ENCODE results near the gene POU2F1.

POU2F1 gene

GRCh38 chr1:167220537-167221125 lies at the start of gene POU2F1:
TSS of gene POU2F1 (plus strand) at chr1:167220886. CDS start at chr1:167220898, 12 bp downstream.
- DNase-seq (ENCODE audit: low spot score), result peak; percentile 98

DNA sequence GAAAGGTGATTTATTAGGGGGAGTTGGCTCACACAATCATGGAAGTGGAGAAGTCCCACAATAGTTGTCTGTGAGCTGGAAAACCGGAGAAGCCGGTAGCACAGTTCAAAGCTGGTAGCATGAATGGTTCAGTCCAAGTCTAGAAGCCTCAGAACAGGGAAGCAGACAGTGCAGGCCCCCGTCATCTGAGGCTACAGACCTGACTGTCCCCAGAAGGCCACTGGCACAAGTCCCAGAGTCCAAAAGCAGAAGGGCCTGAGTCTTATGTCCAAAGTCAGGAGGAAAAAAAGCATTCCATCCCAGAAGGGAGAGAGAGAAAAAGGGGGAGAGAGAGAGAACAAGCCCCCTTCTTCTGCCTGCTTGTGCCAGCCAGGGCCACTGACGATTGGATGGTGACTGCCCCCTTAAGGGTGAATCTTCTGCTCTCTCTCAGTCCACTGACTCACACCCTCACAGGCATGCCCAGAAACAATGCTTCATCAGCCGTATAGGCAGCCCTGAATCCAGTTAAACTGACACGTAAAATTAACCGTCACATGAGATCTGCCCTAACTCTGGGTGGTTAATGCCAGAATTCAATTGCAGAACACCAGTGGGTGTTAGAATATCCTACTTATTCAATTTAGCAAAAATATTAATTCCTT lies 49.3 kb upstream of the POU2F1 start:
- DNase-seq (ENCODE audit: low spot score), result no peak

- DNase-seq (ENCODE audit: low spot score), result no peak
These were observed 47.0 kb upstream of the POU2F1 start for GRCh38 chr1:167173516-167174184.

GRCh38 chr1:167175901-167176300 lies 44.8 kb upstream of the POU2F1 start:
- no peak for DNase-seq (ENCODE audit: low spot score)

- no peak for DNase-seq (ENCODE audit: low spot score)
These were observed 41.9 kb upstream of the POU2F1 start for GRCh38 chr1:167178831-167179230.

DNA sequence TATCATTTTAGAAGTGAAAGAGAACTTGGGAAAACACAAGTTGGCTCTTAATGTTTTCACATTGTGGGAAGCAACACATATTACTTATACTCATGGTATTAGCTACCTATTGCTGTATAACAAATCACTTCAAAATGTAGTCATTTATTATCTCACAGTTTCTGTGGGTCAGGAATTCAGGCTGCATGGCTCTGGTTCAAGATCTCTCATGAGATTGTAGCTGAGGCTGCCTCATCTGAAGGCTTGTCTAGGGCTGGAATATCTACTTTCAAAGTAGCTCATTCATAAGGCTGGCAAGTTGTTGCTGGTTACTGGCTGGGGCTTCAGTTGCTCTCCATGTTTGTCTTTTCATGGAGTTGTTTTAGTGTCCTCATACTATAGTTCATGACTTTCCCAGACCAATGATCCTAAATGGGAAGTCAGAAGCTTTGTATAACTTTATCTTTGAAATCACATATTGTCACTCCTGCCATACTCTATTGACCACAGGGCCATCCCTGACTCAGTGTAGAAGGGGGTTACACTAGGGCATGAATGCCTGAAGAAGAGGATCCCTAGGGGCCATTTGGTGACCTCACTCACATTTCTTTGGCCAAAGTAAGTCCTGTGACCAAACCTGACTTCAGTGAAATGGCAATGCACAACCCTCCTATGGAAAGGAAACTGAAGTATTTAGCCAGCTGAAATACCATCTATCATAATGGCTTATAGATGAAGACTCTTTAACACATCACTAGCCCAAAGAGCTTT lies 37.9 kb upstream of the POU2F1 start:
- DNase-seq (ENCODE audit: low spot score), result no peak

- no peak for DNase-seq (ENCODE audit: low spot score)
These were observed 36.6 kb upstream of the POU2F1 start for GRCh38 chr1:167184081-167184480.

- no peak for DNase-seq (ENCODE audit: low spot score)
These were observed 35.6 kb upstream of the POU2F1 start for GRCh38 chr1:167185062-167185461.

DNA sequence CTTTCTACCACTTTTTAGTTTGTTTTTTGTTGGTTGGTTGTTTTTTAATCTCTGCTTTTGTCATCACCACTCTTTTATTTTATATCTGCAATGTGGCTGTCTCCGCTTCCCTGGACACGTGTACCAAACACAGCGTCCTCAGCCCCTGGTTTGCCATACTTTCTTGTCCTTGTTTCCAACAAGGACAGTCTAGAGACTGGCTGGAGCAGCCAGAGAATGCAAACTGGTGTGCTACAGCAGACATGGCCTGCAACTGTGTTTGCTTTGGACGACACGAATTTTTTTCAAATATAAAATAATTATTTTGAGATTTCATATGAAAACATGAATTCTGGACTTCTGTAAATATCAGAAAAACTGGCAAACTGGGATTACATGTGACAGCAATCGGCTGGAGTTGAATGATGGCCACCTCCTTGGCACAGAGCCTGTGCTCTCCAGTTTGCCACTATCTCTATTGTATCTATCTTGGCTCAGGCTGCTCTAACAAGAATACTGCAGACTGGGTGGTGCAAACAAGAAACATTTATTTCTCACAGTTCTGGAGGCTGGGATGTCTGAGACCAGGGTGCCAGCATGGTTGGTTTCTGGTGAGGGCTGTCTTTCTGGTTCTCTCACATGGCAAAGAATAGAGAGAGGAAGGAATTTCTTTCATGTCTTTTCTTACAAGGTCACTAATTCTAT lies 34.6 kb upstream of the POU2F1 start:
- no peak for DNase-seq (ENCODE audit: low spot score)

GRCh38 chr1:167186771-167187170 lies 33.9 kb upstream of the POU2F1 start:
- DNase-seq (ENCODE audit: low spot score), result no peak

DNA sequence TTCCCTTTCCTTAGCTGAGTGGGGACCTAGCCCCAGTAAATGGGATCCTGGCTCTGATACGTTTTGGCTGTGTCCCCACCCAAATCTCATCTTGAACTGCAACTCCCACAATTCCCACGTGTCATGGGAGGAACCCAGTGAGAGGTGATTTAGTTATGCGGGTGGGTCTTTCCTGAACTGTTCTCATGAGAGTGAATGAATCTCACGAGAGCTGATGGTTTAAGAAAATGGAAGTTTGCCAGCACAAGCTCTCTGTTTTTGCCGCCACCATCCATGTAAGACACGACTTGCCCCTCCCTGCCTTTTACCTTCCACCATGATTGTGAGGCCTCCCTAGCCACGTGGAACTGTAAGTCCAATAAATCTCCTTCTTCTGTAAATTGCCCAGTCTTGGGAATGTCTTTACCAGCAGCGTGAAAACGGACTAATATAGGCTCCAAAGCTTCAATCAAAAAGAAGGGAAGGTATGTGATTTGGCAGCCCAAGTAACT lies 29.9 kb upstream of the POU2F1 start:
- no peak for DNase-seq (ENCODE audit: low spot score)

- DNase-seq (ENCODE audit: low spot score), result no peak
These were observed 28.7 kb upstream of the POU2F1 start for GRCh38 chr1:167191958-167192357.

GRCh38 chr1:167194182-167194581 lies 26.5 kb upstream of the POU2F1 start:
- no peak for DNase-seq (ENCODE audit: low spot score)

- peak; percentile 87 for DNase-seq (ENCODE audit: low spot score)
These were observed 24.5 kb upstream of the POU2F1 start for GRCh38 chr1:167196166-167196565.

DNA sequence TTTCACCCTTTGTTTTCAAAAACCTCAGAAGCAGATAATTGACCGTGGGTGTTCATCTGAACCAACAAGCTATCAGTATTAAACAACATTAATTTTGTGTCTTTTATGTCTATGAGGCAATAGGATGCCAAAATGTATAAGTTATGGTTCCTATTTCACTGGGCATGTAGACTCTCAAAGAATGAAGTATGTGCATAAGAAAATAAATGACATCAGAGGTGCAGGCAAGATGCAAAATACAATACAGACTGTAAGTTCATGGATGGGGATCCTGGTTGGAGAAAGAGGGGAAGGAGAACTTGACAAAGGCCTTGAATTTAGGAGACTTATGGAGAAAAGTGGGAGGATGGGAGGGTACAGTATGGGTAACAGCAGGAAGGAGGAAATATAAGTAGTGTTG lies 23.4 kb upstream of the POU2F1 start:
- DNase-seq (ENCODE audit: low spot score), result no peak

DNA sequence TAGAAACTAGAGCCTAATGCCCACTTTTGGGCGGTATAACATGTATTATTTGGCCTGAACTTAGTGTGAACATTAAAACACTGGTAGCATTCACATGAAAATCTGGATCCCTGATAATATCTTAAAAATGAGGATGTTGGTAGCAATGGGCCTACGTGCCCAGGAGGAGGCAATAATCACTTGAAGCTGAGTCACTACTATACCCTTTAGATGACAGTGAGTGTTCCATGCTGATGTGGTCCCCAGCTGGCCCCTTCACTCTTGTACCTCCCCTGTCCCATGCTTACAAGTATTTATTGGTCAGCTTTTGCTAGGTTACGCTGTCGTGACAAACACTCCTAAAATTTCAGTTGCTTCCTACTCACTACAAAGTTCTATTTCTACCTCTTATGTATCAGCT lies 23.0 kb upstream of the POU2F1 start:
- no peak for DNase-seq (ENCODE audit: low spot score)

DNA sequence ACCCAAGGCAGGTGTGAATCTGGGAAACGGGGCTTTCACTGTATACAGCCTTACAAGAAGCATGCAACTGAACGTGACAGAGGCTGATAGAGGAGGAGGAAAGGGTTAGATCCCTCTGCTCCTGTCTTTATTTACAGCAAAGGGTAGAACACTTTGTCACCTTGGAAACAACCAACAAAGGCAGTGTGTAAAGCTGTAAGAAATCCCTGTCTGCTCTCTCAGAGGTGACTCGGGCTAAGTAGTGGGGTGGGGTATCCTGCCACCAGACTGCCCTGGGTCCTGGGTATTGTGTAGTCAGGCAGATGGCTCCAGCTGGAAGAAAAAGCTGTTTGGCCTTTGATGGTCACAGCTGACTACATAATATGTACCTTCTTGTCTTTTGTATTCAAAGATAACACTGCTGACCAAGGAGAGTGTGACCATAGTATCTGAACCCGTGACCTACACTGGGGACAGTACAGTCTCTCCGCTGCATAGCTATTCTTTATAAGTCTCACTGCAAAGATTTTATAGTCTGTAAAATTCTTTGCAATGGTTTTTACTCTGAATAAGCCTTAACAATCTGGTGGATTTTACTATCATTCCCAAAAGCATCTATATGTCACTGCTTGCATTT lies 22.1 kb upstream of the POU2F1 start:
- no peak for DNase-seq (ENCODE audit: low spot score)

GRCh38 chr1:167199656-167200055 lies 21.0 kb upstream of the POU2F1 start:
- no peak for DNase-seq (ENCODE audit: low spot score)

- DNase-seq (ENCODE audit: low spot score), result no peak
These were observed 20.4 kb upstream of the POU2F1 start for GRCh38 chr1:167200272-167200671.

DNA sequence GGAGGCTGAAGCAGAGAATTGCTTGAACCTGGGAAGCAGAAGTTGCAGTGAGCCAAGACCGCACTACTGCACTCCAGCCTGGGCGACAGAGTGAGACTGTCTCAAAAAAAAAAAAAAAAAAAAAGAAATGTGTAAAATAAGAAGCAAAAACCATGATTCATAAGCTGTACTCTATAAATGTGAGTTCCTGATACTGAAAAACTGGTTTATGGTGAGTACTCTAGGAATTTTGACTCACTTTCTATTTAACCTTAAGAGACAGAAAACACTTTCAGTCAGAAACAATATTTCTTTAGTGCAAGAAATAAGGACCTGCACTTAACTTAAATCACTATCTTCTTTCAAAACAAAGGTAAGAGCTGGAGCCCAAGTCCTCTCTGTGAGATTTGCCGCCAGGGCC lies 19.9 kb upstream of the POU2F1 start:
- no peak for DNase-seq (ENCODE audit: low spot score)

DNA sequence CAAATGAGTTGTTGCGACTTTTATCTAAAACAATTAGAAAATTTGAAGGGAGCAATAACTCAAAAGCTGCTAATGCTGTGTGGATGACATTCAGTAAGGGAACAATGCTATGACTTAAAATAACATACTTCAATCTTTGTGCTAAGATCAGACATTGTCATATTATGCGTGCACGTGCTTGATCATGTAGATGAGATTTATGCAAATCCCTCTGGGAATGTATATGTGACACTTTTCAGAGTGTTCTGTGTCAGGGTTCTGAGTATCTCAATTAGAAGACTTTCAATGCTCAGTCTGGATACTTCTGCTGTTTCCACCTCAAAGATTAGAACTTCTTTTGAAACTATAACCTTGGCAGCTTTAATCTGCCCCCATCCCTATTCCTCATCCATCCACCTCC lies 18.6 kb upstream of the POU2F1 start:
- DNase-seq (ENCODE audit: low spot score), result no peak

All from COLO829 (cell line).